Neuron (in vitro differentiated cells): ENCODE data around the gene NTN4.
"Not testable (repeated sequence)": the region's sequence is repeated elsewhere in the genome, so short reads cannot be mapped to it uniquely, and the experiment has no call there.

ENCODE experiments used
- H2AFZ ChIP-seq: one replicate; pipeline ENCODE4 v1.6.1; 2013; ENCODE audit warnings: low read depth, mild to moderate bottlenecking, inconsistent platforms, low read length, moderate library complexity
- H3K27me3 ChIP-seq: one replicate; pipeline ENCODE4 v1.6.1; 2013; ENCODE audit warnings: low read length; ENCODE audit not compliant: insufficient read depth
- H3K36me3 ChIP-seq: one replicate; pipeline ENCODE4 v1.6.1; 2013; ENCODE audit warnings: low read length; ENCODE audit not compliant: insufficient read depth
- H3K4me1 ChIP-seq: one replicate; pipeline ENCODE4 v1.6.1; 2013; ENCODE audit warnings: low read length; ENCODE audit not compliant: insufficient read depth
- H3K4me3 ChIP-seq: 2 replicates; pipeline ENCODE4 v1.5.1; 2013; ENCODE audit warnings: mild to moderate bottlenecking, low read length, moderate library complexity
- H3K9me3 ChIP-seq: one replicate; pipeline ENCODE4 v1.6.1; 2013; ENCODE audit warnings: low read length

Gene NTN4

DNA sequence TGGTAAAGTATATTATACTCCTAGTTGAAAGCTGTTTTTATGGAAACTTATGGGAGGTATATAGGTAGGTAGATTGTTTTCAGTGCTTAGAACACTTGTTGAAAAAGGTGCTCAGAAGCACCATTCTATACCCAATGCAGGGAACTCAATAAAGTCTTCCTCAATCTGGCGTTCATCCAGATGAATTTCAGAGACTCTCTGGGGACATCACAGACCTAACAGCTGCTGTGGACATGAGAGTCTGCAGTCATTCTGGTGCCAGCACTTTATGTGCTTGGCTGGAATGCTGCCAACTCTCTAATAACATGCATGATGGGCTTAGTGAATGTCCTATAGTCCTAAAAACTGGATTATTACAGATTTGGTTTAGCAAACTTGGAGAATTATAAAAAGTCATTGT lies 115.9 kb downstream of the NTN4 start:
- no peaks in the 10 kb centered on the region for H3K4me1 ChIP-seq
- H3K27me3 ChIP-seq = no peaks in the 10 kb centered on the region

DNA sequence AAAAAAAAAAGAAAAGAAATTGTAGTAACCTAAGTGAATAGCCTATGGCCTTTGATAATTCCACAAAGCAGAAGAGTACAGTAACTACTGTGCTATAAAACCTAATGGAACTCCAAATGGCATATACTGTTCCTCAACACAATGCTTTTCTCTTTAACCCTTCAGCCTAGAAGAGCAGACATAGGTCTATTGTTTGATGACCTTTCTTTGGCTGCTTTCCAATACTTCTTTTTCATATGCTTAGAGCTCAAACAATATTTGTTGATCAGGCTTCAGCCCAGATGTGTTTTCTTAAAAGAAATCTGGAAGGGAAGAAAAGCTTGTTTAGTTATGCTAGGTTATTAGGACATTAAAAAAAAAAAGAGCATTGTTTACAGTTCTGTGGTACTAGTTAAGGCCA lies 116.4 kb downstream of the NTN4 start:
- Histone ChIP-seq H3K4me1 (no peaks in the 10 kb centered on the region), H3K27me3 (no peaks in the 10 kb centered on the region), H2AFZ (no peak overlapping the region), H3K36me3 (no peaks in the 10 kb centered on the region), H3K9me3 (no peaks in the 10 kb centered on the region), H3K4me3 (no peak overlapping the region)

More for the DNA sequence above, 115.9 kb downstream of the NTN4 start:
- Histone ChIP-seq H2AFZ (no peak overlapping the region), H3K9me3 (no peaks in the 10 kb centered on the region), H3K4me3 (no peak overlapping the region), H3K36me3 (no peaks in the 10 kb centered on the region)

DNA sequence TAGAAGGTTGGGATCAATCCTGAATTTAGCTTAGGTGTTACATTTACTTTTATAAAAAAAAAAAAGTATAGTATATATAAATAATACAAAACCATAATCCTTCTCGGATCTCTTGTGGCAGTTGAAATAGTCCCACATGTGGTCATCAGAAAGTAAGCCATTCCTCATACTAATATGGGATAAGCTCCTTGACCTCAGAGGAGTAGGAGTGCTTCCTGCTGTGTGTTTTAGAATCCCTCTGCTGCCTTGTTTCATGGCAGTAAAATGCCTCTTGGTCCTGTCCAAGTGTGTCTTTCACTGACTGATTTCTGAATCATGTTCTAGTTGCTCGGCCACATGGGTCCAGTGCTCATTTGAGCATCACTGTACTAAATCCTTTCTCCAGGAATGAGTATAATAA lies 117.0 kb downstream of the NTN4 start:
- no peaks in the 10 kb centered on the region for H3K4me1 ChIP-seq
- no peak overlapping the region for H2AFZ ChIP-seq
- H3K9me3 ChIP-seq = no peaks in the 10 kb centered on the region
- H3K27me3 ChIP-seq = no peaks in the 10 kb centered on the region
- H3K4me3 ChIP-seq = no peak overlapping the region
- no peaks in the 10 kb centered on the region for H3K36me3 ChIP-seq

GRCh38 chr12:95672166-95672565 lies 118.4 kb downstream of the NTN4 start:
- Histone ChIP-seq H3K27me3 (no peaks in the 10 kb centered on the region), H3K36me3 (no peaks in the 10 kb centered on the region), H3K4me1 (no peaks in the 10 kb centered on the region), H3K9me3 (no peaks in the 10 kb centered on the region), H2AFZ (no peak overlapping the region), H3K4me3 (no peak overlapping the region)

DNA sequence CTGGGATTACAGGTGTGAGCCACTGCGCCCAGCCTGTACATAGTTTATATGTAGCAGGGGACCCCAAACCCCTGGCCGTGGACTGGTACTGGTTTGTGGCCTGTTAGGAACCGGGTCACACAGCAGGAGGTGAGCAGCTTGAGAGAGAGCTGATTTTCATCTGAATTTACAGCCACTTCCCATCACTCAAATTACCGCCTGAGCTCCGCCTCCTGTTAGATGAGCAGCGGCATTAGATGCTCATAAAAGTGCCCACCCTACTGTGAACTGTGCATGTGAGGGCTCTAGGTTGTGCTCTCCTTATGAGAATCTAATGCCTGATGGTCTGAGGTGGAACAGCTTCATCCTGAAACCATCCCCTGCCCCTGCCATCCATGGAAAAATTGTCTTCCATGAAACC lies 119.3 kb downstream of the NTN4 start:
- H2AFZ ChIP-seq = no peak overlapping the region
- H3K36me3 ChIP-seq = no peaks in the 10 kb centered on the region
- H3K4me1 ChIP-seq = no peaks in the 10 kb centered on the region
- no peaks in the 10 kb centered on the region for H3K9me3 ChIP-seq
- H3K27me3 ChIP-seq = no peaks in the 10 kb centered on the region
- no peak overlapping the region for H3K4me3 ChIP-seq

GRCh38 chr12:95663525-95663924 lies 127.0 kb downstream of the NTN4 start:
- H3K4me3 ChIP-seq = no peak overlapping the region
- no peak overlapping the region for H2AFZ ChIP-seq
- H3K36me3 ChIP-seq = no peaks in the 10 kb centered on the region
- peaks cover 2% of the 10 kb centered on the region for H3K27me3 ChIP-seq
- H3K4me1 ChIP-seq = no peaks in the 10 kb centered on the region
- no peaks in the 10 kb centered on the region for H3K9me3 ChIP-seq

- Histone ChIP-seq H3K4me3 (no peak overlapping the region), H3K4me1 (no peaks in the 10 kb centered on the region), H3K27me3 (peaks cover 4% of the 10 kb centered on the region), H3K36me3 (no peaks in the 10 kb centered on the region), H3K9me3 (no peaks in the 10 kb centered on the region), H2AFZ (no peak overlapping the region)
Observed at GRCh38 chr12:95661360-95661759, 129.2 kb downstream of the NTN4 start.

GRCh38 chr12:95658386-95658785 lies 132.2 kb downstream of the NTN4 start:
- Histone ChIP-seq H3K36me3 (no peaks in the 10 kb centered on the region), H3K4me1 (peaks cover 4% of the 10 kb centered on the region), H3K27me3 (peaks cover 4% of the 10 kb centered on the region), H3K4me3 (no peak overlapping the region), H2AFZ (no peak overlapping the region), H3K9me3 (no peaks in the 10 kb centered on the region)

- H3K4me1 ChIP-seq, H2AFZ ChIP-seq, H3K9me3 ChIP-seq, H3K4me3 ChIP-seq, H3K36me3 ChIP-seq, H3K27me3 ChIP-seq: not testable (repeated sequence)
Observed at GRCh38 chr12:95654665-95655064, 135.9 kb downstream of the NTN4 start.

DNA sequence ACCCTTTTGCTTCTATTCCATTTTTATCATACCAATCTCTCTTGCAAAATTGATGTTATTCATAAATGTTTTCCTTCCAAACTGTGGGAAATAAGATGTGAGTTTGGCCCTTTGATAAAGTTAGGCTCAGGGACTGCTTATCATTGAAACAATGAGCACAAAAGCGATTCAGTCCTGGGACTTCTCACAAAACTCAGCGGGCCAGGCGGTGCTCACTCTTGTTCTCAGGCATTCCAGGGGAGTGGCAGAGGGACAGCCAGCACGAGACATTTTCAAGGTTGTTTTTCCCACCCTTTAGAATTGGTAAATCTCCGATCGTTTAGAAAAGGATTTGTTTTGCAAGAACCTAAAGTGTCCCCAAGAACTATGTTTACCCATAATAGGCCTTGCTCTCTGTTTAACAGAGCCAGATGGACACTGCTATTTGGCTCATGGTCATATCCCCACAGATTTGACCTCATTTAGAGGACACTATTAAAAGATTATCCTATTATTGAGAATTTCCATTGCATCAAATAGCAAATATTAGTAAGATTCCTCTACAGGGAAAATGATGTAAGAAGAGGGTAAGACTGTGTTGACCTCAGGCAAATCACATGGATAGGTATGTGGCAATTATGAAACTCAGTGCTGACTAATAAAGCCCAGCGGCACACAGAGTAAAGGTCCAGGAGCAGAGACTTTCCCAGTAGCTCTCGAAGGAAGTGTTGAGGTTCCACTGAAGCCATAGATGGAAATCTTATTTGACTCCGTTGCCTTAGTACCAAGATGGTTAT lies 136.6 kb downstream of the NTN4 start:
- no peaks in the 10 kb centered on the region for H3K36me3 ChIP-seq
- H3K9me3 ChIP-seq = no peaks in the 10 kb centered on the region
- peaks cover 4% of the 10 kb centered on the region for H3K27me3 ChIP-seq
- no peak overlapping the region for H3K4me3 ChIP-seq
- no peak overlapping the region for H2AFZ ChIP-seq
- H3K4me1 ChIP-seq = peaks cover 4% of the 10 kb centered on the region

DNA sequence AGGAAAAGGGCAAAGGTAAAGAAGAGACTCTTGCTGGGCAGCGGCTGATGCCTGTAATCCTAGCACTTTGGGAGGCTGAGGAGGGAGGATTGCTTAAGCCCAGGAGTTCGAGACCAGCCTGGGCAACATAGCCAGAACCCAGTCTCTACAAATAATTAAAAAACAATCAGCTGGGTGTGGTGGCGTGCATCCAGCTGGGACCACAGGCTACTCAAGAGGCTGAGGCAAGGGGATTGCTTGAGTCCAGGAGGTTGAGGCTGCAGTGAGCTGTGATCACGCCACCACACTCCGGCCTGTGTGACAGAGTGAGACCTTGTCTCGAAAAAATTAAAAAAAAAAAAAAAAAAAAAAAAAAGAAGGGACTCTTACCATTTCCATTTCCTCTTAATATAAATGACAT lies 138.9 kb downstream of the NTN4 start:
- no peaks in the 10 kb centered on the region for H3K36me3 ChIP-seq
- no peak overlapping the region for H3K4me3 ChIP-seq
- H3K9me3 ChIP-seq = no peaks in the 10 kb centered on the region
- no peak overlapping the region for H2AFZ ChIP-seq
- H3K27me3 ChIP-seq = no peaks in the 10 kb centered on the region
- peaks cover 8% of the 10 kb centered on the region for H3K4me1 ChIP-seq

GRCh38 chr12:95648990-95649791 lies 141.4 kb downstream of the NTN4 start:
- Histone ChIP-seq H3K9me3 (no peaks in the 10 kb centered on the region), H2AFZ (no peak overlapping the region), H3K4me1 (peaks cover 10% of the 10 kb centered on the region), H3K36me3 (no peaks in the 10 kb centered on the region), H3K27me3 (no peaks in the 10 kb centered on the region), H3K4me3 (no peak overlapping the region)

DNA sequence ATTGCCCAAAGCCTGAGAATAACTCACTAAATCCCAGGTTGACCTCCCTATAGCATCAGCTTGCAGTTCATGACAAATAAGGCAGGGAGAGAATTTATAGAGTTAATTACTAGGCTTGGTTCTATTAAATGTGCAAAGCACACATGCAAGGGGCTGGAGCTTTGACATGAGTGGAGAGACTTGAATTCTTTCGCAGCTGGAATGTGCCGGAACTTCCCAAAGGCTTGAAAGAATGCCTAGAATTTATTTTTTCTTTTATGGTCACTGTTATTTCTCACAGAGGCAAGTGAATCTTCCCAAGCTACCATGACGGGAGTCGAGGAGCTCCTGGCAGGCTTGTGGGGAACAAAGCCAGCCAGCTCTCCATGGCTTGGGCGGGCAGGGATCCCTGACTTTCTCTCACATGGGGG lies 143.8 kb downstream of the NTN4 start:
- no peaks in the 10 kb centered on the region for H3K36me3 ChIP-seq
- H2AFZ ChIP-seq = no peak overlapping the region
- no peak overlapping the region for H3K4me3 ChIP-seq
- H3K9me3 ChIP-seq = no peaks in the 10 kb centered on the region
- H3K27me3 ChIP-seq = no peaks in the 10 kb centered on the region
- peaks cover 6% of the 10 kb centered on the region for H3K4me1 ChIP-seq
